Measurements from ENCODE around the gene ITGB1BP1.

GRCh38 chr2:9388199-9388681, 35.1 kb downstream of the ITGB1BP1 start:
- TF ChIP-seq POLR2A (IDR thresholded peaks at IDR 0.05) (no peak), CTCF (IDR thresholded peaks at IDR 0.05) (no peak)
